Ovary (tissue), 9 donors: ENCODE measurements around the gene LRRC43. TPM values are rescaled to one million over a fixed set of nuclear protein-coding genes. Genes with fewer than 3 reads are reported as not detected.

Experiments
- DNase-seq, 5 donors: peaks; one replicate each; pipeline ENCODE4 v3.0.0-alpha.2; 2019 to 2020
- H3K27ac ChIP-seq, 2 donors: fragments of 200-600 bp; one replicate each; pipeline versions ENCODE4 v1.5.1 to v1.8.0; 2019 to 2022
- H3K27me3 ChIP-seq: fragments of 200-600 bp; one replicate; pipeline ENCODE4 v1.8.0; 2022
- H3K36me3 ChIP-seq: fragments of 200-600 bp; sonication (generic); one replicate; pipeline ENCODE4 v1.5.1; 2019
- H3K4me1 ChIP-seq: one replicate; pipeline ENCODE4 v1.8.1; 2013; ENCODE audit warnings: mild to moderate bottlenecking, moderate library complexity; ENCODE audit not compliant: insufficient read depth
- H3K4me3 ChIP-seq: fragments of 200-600 bp; sonication (generic); one replicate; pipeline ENCODE4 v1.5.1; 2017
- H3K9me3 ChIP-seq, 2 donors: fragments of 200-600 bp in 1 of 2; sonication (generic) in 1 of 2; one replicate each; pipeline versions ENCODE4 v1.5.1 to v1.8.1; 2013 to 2019; ENCODE audit warnings: mild to moderate bottlenecking in 1 of 2, moderate library complexity in 1 of 2
- EP300 ChIP-seq: sonication (generic); formaldehyde crosslinking; IDR thresholded peaks from one replicate; pipeline ENCODE4 v1.6.1; 2017; ENCODE audit warnings: antibody characterized with exemption
- POLR2A ChIP-seq: fragments of 450-650 bp; IDR thresholded peaks from one replicate; pipeline ENCODE4 v1.6.1; 2017; ENCODE audit warnings: antibody characterized with exemption, mild to moderate bottlenecking, moderate library complexity
- WGBS, 3 donors: extraction: QIAGEN DNeasy Blood & Tissue Kit in 1 of 3; methylation state at CpG; one replicate each; pipeline versions ENCODE4 v1.1.5 to v1.1.7; 2013 to 2017; 5-methylcytosine and 5-hydroxymethylcytosine counted together
- intact Hi-C, 4 donors: fragments of 100-400 bp; cut with DNase I; formaldehyde crosslinking; loops; one replicate each; pipeline versions ENCODE4 v1.11.0 to v1.15.1; 2022 to 2023
- polyA plus RNA-seq, 2 donors: library from polyadenylated mRNA; stranded (reverse); fragments of 200-250 nt in 1 of 2; fragments of 350-450 nt in 1 of 2; fragmentation: Illumina TruSeq in 1 of 2; extraction: RNeasy Lipid Tissue Mini Kit (QIAGEN cat#74804) in 1 of 2; gene quantifications; one replicate each; pipeline ENCODE4 v1.2.3, GENCODE V29; 2013 to 2014
- total RNA-seq, 7 donors: library from RNA; depleted of rRNA in 2 of 7; stranded (reverse); fragments of >200 nt in 2 of 7; fragmentation: NEBNext Ultra II Directional in 3 of 7; extraction: Animal tissue kit (Norgen Biotek cat#: 25700) in 3 of 7; gene quantifications; one replicate each; pipeline versions ENCODE4 v1.1.0 to v1.2.4, GENCODE V29; 2016 to 2023
- TF ChIP-seq, protein P1 (sequence below), 3 donors: fragments of 450-650 bp in 2 of 3; fragments of 200-600 bp in 1 of 3; IDR thresholded peaks; one replicate each; pipeline versions ENCODE4 v1.5.1 to v1.8.0; 2016 to 2022; ENCODE audit warnings: antibody characterized with exemption in 3 of 3, mild to moderate bottlenecking in 1 of 3
- donor health status: DM: no; HTN: no; CAD: no; lungs with moderate emphysema.
- donor health status: DM: no; HTN: no; CAD: no.
- donor health status: Bipolar disorder and iron deficiency.
- donor health status: DM: yes; HTN: yes; CAD: no.
- donor health status: DM: no; HTN: no; CAD: no.
- donor health status: DM: yes; HTN: yes; CAD: no.

The LRRC43 gene
- total and polyA plus RNA-seq, 9 donors: 0.47 to 12.9 (median 1.1) TPM; not detected in 1

DNA sequence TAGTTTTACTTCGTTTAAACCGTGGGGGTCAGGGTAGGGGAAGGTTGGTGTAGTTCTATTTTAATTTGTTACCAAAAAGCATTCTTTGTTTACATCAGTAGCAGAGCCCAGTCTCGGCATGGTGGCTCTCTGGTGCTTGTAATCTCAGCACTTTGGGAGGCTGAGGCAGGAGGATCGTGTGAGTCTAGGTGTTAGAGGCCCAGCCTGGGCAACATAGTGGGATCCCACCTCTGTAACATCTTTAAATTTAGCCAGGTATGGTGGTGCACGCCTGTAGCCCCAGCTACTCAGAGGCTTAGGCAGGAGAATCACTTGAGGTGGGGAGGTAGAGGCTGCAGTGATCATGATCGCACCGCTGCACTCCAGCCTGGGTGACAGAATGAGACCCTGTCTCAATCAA is 2.2 kb downstream of the LRRC43 start:
- Histone ChIP-seq H3K4me3 (no peak overlapping the region), H3K27me3 (no peaks in the 10 kb centered on the region), H3K9me3 (no peaks in the 10 kb centered on the region), H3K36me3 (no peaks in the 10 kb centered on the region), H3K4me1 (no peaks in the 10 kb centered on the region), H3K27ac (no peak overlapping the region)
- intact Hi-C loops: no loop called here
- no peak for DNase-seq
- TF ChIP-seq EP300: no peak
- no peak for TF ChIP-seq POLR2A
- TF ChIP-seq, protein P1, sequence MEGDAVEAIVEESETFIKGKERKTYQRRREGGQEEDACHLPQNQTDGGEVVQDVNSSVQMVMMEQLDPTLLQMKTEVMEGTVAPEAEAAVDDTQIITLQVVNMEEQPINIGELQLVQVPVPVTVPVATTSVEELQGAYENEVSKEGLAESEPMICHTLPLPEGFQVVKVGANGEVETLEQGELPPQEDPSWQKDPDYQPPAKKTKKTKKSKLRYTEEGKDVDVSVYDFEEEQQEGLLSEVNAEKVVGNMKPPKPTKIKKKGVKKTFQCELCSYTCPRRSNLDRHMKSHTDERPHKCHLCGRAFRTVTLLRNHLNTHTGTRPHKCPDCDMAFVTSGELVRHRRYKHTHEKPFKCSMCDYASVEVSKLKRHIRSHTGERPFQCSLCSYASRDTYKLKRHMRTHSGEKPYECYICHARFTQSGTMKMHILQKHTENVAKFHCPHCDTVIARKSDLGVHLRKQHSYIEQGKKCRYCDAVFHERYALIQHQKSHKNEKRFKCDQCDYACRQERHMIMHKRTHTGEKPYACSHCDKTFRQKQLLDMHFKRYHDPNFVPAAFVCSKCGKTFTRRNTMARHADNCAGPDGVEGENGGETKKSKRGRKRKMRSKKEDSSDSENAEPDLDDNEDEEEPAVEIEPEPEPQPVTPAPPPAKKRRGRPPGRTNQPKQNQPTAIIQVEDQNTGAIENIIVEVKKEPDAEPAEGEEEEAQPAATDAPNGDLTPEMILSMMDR (IDR thresholded peaks at IDR 0.05): no peak
- WGBS, 3 donors: 90 to 93% (median 93%) methylated on average over 7 of the region's 7 CpGs

DNA sequence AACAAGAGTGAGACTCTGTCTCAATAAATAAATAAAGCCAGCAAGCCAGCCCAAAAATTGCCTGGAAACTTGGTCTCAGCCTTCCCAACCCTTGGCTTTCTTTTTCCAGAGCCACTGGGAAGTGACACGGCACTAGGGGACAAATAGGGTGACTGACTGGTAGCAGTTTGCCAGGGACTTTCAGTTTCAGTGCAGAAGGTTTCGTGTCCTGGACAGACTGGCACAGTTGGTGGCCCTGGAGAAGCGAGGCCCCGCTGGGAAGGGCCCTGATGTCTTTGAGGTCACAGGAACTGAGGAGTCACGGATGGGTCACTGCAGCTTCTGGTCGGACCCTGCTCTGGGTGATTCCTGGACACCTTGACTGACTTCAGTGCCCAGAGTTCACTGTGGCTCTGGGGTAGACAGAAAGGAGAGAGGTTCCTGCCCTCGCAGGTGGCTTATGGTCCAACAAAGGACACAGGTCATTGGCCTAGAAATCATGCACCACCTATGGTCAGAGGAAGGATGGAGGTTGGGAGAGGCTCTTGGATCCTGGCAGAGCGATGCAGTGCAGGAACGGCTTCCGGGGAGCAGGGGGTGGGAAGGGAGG is 2.7 kb downstream of the LRRC43 start:
- no peak overlapping the region for H3K27ac ChIP-seq
- H3K4me1 ChIP-seq: no peaks in the 10 kb centered on the region
- 89 to 90% (median 89%) methylated on average over 10 of the region's 10 CpGs for WGBS, 3 donors
- DNase-seq: no peak
- H3K27me3 ChIP-seq: no peaks in the 10 kb centered on the region
- H3K9me3 ChIP-seq: no peaks in the 10 kb centered on the region
- no peaks in the 10 kb centered on the region for H3K36me3 ChIP-seq
- no peak for TF ChIP-seq POLR2A
- intact Hi-C loops: no loop called here
- no peak overlapping the region for H3K4me3 ChIP-seq

DNA sequence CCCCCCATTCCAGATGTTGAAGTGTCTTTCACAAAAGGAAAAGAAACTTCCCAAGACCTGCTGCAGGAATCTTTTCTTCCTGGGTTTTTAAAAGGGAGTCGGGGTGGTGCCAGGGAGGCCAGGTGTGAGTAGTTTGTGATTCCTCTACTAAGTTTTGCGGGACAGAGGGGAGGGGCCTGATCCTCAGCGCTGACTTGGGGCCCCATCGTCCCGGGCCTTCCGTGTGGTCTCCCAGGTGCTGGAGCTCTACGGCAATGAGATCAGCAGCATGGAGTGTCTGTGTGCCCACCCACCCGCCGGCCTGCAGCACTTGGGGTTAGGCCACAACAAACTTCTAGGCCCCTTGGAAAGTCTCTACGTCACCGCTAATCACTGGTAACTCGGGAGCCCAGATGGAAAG is 4.5 kb downstream of the LRRC43 start:
- H3K9me3 ChIP-seq: no peaks in the 10 kb centered on the region
- H3K27ac ChIP-seq: no peak overlapping the region
- DNase-seq: no peak
- intact Hi-C loops: no loop called here
- H3K4me3 ChIP-seq: no peak overlapping the region
- H3K27me3 ChIP-seq: no peaks in the 10 kb centered on the region
- H3K36me3 ChIP-seq: no peaks in the 10 kb centered on the region
- TF ChIP-seq POLR2A (no peak), EP300 (no peak)
- TF ChIP-seq, protein P1 (IDR thresholded peaks at IDR 0.05): no peak
- H3K4me1 ChIP-seq: no peaks in the 10 kb centered on the region
- WGBS, 3 donors: 61 to 65% (median 62%) methylated on average over 12 of the region's 12 CpGs

DNA sequence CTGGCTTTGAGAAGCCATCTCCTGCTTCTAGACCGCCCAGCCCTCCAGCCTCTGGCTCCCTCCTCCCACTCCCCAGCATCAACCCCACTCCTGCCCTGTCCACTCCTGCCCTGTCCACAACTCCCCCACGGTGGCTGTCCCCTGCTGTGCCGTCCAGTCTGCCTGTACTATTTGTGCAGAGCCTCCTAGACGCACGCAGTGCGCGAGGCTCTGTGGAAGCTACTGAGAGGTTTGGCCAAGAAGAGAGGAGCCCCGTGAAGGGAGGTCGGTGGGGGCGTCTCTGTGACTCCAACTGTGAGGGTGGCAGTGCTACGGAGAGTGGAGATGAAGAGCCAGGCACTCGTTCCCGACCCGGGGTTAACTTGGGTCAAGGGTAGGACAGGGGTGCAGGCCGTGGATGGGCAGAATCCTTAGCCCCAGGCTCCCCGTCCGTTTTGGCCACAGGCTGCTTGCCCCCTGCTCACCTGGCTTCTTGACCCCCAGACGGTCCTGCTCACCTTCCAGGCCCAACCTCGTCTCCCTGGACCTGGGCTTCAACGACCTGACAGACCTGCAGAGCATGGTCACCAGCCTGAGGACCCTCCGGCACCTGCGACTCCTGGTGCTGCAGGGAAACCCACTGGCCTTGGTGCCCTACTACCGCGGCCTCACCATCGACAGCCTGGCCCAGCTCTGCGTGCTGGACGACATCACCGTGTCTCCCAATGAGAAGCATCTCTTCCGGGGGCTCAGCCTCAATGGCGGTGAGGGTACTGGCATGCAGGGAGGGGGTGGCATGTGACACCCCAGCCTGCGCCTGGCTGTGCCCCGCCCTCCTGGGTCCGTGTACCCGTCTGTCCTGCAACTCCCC is 6.9 kb downstream of the LRRC43 start:
- no peaks in the 10 kb centered on the region for H3K36me3 ChIP-seq
- H3K4me1 ChIP-seq: no peaks in the 10 kb centered on the region
- DNase-seq: no peak
- WGBS, 3 donors: 83 to 84% (median 83%) methylated on average over 34 of the region's 34 CpGs
- no peak overlapping the region for H3K4me3 ChIP-seq
- H3K27ac ChIP-seq: no peak overlapping the region
- no peaks in the 10 kb centered on the region for H3K9me3 ChIP-seq
- no peaks in the 10 kb centered on the region for H3K27me3 ChIP-seq
- TF ChIP-seq POLR2A (no peak), EP300 (no peak)
- TF ChIP-seq, protein P1 (IDR thresholded peaks at IDR 0.05): no peak
- intact Hi-C loops: no loop called here
